GM18868 (cell line): ENCODE results near the gene MARCHF3.
"Not testable (repeated sequence)": the region's sequence is repeated elsewhere in the genome, so short reads cannot be mapped to it uniquely, and the experiment has no call there.

Experiments
- ATAC-seq: cut with Tn5 transposase; IDR thresholded peaks from one replicate; pipeline ENCODE4 v1.9.1; 2021; ENCODE audit warnings: mild to moderate bottlenecking, moderate library complexity; ENCODE audit not compliant: unreplicated experiment

The MARCHF3 gene

GRCh38 chr5:127030259-127031146 is at the start of gene MARCHF3:
Gene MARCHF3, minus strand, starts transcription at chr5:127030558. Its CDS starts 112,387 bp downstream, at chr5:126918171.
- ATAC-seq, result peak; percentile 95

GRCh38 chr5:127079994-127080491 is 49.7 kb upstream of the MARCHF3 start:
- ATAC-seq, result no peak

DNA sequence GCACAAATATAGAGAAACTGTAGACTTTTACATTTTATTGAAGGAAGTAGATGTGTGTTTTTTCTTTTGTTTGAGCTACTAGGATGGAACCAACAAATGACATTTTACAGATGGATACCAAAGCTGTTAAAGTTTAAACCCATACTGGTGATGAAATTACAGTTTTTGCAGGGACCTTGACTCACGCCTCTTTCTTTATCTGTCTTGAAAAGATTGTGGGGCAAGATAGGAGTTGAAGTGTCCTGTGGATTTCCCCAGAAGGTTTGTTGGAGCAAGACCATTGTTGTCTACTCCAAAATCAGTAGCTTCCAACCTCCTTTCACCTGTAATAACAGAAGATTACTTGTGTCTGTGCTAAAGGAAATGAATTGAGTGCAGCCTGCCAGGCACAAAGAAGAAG is 47.0 kb upstream of the MARCHF3 start:
- ATAC-seq, result no peak

- no peak for ATAC-seq
Measured at GRCh38 chr5:127076315-127077129, 46.2 kb upstream of the MARCHF3 start.

- ATAC-seq, result no peak
Measured at GRCh38 chr5:127074466-127074865, 44.1 kb upstream of the MARCHF3 start.

DNA sequence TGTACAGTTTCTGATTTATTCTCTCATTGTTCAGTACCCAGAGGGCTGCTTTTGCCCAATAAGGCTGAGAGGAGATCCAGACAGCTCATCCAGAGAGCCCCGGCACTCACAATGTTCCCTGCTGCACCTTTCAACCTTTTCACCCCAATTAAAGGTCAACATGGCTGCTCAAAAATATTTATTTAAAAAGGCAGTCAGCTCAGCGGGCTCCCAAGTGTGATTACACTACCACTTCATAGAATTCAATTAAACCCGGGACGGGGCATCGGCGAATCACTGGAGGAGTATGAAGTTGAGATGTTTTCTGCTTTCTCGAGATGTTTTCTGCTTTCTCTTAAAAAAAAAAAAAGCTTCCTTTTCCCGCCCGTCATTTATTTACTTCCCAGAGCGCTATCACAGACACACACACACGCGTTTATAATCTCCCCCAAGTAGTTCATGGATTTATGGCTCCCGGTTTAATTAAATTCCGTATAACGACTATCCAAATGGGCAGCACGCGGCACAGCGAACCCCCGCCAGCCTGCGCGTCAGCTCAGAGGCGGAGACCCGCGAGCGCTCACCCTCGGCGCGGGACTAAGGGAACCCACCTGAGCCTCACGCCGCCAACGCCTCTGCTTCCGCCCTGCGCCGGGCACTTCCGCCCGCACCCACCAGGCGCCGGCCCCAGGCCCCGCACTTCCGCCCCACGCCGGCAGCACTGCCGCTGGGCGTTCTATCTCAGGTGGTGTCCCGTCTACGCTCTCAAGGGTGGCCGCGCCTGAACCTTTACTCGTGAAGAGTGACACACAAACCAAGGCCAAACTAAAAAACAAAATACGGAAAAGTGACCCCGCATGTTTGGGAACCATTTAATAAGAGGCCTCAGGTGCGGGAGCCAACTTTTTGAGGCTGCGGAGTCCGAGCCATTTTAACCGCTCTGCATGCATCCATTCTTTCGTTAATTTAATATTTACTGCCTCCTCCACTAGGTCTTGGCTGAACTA is 42.8 kb upstream of the MARCHF3 start, which contains the start of gene C5orf63:
Gene C5orf63 (minus strand): TSS at position 642 of the 986 bp plus-strand sequence. CDS start 14,507 bp downstream, outside the sequence.
- ATAC-seq, result peak; percentile 99

- ATAC-seq, result no peak
Measured at GRCh38 chr5:127070243-127070642, 39.9 kb upstream of the MARCHF3 start.

DNA sequence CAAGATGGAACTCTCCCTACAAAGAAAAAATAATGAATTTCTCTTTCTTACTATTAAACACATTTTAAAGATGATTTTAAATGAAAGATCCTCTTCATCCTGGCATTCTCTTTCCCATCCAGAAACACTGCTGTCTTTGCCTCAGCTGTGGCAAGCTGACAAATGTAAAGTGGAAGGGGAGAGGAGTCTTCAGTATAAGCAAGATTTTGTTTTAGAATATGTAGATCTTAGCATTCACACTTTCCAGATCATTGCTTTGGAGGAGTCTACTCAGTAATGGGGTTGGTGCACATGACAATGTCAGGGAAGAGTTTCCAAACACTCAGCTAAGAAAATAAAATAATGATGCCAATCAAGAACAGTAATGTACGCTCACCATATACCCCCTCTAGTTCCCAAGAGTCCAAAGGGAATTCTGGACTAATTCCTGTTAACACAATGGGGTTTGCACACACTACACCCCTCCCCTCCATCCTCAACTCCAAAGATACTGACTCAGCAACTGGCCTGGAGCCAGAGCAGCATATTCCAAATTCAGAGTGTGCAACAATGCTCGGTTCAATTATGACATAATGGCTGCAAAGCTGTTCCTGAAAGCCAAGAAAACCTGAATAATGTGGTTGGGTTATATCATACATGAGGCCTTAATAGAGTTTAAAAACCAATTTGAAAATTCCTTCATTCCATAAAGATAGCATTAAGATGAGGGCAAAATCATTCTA is 38.3 kb upstream of the MARCHF3 start:
- ATAC-seq, result no peak

GRCh38 chr5:127066721-127067120 is 36.4 kb upstream of the MARCHF3 start:
- ATAC-seq, result no peak

GRCh38 chr5:127064253-127064840 is 34.0 kb upstream of the MARCHF3 start:
- ATAC-seq, result no peak

DNA sequence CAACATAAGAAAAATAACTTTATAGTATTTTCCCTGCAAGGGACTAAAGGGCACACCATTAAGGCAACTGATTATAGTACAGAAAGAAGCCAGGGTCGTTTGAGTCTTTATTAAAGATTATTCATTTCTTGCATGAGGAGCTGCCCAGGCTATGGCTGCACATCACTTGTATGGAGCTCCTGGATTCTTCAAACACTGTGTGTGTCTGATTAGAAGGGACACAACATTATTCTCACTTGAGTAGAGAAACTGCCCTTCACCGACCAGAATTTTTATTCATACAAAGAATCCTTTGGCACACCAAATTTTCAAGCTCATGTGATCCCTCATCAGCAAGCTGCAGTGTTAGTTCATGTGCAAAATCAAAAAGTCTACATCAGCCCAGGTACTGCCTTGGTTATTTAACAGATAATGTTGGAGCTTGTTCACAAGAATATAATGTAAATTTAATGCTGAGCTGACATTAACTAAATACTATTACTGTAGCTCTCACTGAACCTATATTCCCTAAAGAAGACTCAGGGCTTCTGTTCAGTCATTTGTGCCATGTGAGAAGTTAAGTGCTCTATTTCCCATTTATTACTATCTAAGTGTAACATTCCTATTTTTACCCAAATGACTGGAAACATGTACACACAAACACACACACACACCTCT is 33.0 kb upstream of the MARCHF3 start:
- ATAC-seq, result no peak

- ATAC-seq, result no peak
Measured at GRCh38 chr5:127061956-127062355, 31.6 kb upstream of the MARCHF3 start.

- no peak for ATAC-seq
Measured at GRCh38 chr5:127061537-127061936, 31.2 kb upstream of the MARCHF3 start.

GRCh38 chr5:127060470-127060985 is 30.2 kb upstream of the MARCHF3 start:
- ATAC-seq, result no peak

- no peak for ATAC-seq
Measured at GRCh38 chr5:127056896-127057295, 26.5 kb upstream of the MARCHF3 start.

- ATAC-seq, result no peak
Measured at GRCh38 chr5:127055880-127056653, 25.7 kb upstream of the MARCHF3 start.

GRCh38 chr5:127053551-127053950 is 23.2 kb upstream of the MARCHF3 start:
- ATAC-seq, result not testable (repeated sequence)

- no peak for ATAC-seq
Measured at GRCh38 chr5:127053049-127053448, 22.7 kb upstream of the MARCHF3 start.
